SU-DHL-6 (cell line): ENCODE measurements around the gene POC1A.

Experiments
- CTCF ChIP-seq: fragments of 200-600 bp; sonication (generic); IDR thresholded peaks from one replicate; pipeline ENCODE4 v1.5.1; 2017; ENCODE audit warnings: antibody characterized with exemption, mild to moderate bottlenecking, low read length, moderate library complexity; ENCODE audit not compliant: insufficient read depth, poor library complexity, severe bottlenecking
- EZH2phosphoT487 ChIP-seq: fragments of 200-600 bp; sonication (generic), shearing (Covaris generic); conservative IDR thresholded peaks from 2 replicates; pipeline ENCODE4 v1.6.1; 2018; ENCODE audit warnings: mild to moderate bottlenecking, antibody characterized with exemption, low read length, moderate library complexity, mixed read lengths

- no peak for TF ChIP-seq CTCF
- TF ChIP-seq EZH2phosphoT487: no peak
These were observed 84.4 kb downstream of the POC1A start for GRCh38 chr3:52069855-52070254.
